Measurements from ENCODE around the gene CHAT. TPM values are rescaled to one million over a fixed set of nuclear protein-coding genes. Genes with fewer than 3 reads are reported as not detected.

The CHAT gene
- total RNA-seq, 2 donors from 2014 or later, result not detected

DNA sequence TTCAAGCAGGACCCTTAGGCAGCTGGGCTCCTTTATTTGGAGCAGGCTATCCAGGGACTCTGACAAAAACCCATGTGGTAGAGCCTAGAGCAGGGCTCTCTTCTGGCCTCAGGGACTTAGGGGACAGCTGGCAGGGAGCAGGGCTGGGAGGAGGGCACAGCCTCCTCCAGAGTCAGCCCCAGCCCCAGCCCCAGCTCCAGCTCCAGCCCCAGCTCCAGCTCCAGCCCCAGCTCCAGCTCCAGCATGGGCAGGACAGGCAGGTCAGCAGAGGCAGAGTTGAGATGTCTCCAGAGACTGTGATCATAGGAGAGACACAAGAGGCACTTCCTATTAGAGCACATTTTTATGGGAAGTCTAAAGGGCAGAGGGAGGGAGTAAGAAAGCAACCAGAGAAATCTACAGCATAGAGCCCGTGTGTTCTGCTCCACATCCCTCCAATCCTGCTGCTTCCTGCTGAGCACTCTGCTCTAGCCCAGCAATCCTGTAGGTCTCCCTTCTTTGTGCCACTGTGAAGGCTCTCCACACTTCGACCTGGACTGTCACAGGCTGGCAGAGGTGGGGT, 52.3 kb downstream of the CHAT start:
- DNase-seq (ENCODE audit: low spot score) (no peak), ATAC-seq (ENCODE audit: insufficient number of reproducible peaks, low FRiP score, low read depth) (no peak)
- H3K36me3 ChIP-seq, result no peaks in the 10 kb centered on the region
- H3K27ac ChIP-seq, result no peak overlapping the region
- TF ChIP-seq, protein P1, sequence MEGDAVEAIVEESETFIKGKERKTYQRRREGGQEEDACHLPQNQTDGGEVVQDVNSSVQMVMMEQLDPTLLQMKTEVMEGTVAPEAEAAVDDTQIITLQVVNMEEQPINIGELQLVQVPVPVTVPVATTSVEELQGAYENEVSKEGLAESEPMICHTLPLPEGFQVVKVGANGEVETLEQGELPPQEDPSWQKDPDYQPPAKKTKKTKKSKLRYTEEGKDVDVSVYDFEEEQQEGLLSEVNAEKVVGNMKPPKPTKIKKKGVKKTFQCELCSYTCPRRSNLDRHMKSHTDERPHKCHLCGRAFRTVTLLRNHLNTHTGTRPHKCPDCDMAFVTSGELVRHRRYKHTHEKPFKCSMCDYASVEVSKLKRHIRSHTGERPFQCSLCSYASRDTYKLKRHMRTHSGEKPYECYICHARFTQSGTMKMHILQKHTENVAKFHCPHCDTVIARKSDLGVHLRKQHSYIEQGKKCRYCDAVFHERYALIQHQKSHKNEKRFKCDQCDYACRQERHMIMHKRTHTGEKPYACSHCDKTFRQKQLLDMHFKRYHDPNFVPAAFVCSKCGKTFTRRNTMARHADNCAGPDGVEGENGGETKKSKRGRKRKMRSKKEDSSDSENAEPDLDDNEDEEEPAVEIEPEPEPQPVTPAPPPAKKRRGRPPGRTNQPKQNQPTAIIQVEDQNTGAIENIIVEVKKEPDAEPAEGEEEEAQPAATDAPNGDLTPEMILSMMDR (IDR thresholded peaks at IDR 0.05), result no peak
- no peaks in the 10 kb centered on the region for H3K4me1 ChIP-seq (ENCODE audit: control insufficient read depth in 1 of 2, low read depth in 2 of 2)
- H3K27me3 ChIP-seq (replicated peaks; ENCODE audit: insufficient read depth), result no peaks in the 10 kb centered on the region
- H3K9me3 ChIP-seq, result no peaks in the 10 kb centered on the region
- no peak overlapping the region for H3K4me3 ChIP-seq

DNA sequence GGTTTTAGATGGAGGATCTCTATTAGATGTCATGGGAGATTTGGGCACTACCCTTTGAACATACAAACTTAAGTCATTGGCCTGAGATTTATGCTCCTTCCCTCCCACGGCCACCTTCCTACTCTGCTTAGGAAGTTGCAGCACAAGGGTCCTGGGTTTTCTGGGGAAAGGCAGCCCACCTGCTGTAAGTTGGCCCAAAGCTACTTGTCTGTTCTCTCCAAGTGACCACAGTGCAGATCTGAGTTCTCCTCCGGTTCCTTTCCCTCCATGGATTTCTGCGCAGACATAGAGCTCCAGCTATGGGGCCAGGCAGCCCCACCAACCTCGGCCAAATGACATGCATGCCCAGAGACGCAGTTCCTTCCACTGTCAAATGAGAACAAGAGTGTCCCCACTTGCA, 52.8 kb downstream of the CHAT start:
- Histone ChIP-seq H3K4me3 (no peak overlapping the region), H3K36me3 (no peaks in the 10 kb centered on the region), H3K9me3 (no peaks in the 10 kb centered on the region), H3K27ac (no peak overlapping the region), H3K27me3 (replicated peaks; ENCODE audit: insufficient read depth) (no peaks in the 10 kb centered on the region), H3K4me1 (ENCODE audit: control insufficient read depth in 1 of 2, low read depth in 2 of 2) (no peaks in the 10 kb centered on the region)
- DNase-seq (ENCODE audit: low spot score), result no peak
- TF ChIP-seq, protein P1 (IDR thresholded peaks at IDR 0.05), result no peak
- ATAC-seq (ENCODE audit: insufficient number of reproducible peaks, low FRiP score, low read depth), result no peak

DNA sequence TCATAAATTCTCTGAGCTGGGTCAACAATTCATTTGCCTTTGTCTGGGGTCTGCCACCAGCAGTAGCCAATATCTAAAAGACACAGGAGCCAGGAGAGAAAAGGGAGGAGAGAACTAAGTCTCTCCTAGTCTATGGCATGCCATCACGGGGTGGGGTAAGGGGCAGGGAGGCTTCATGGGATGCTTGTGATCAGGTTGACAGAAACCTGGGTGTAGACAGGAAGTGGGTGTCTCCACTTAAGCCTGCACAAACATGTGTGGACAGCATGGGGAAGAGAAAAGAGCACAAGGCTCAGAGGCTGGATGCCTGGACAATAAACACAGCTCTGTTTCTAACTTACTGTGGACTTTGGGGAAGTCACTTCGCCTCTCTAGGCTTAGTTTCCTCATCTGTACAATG, 54.2 kb downstream of the CHAT start:
- Histone ChIP-seq H3K27ac (no peak overlapping the region), H3K9me3 (no peaks in the 10 kb centered on the region), H3K27me3 (replicated peaks; ENCODE audit: insufficient read depth) (no peaks in the 10 kb centered on the region), H3K4me3 (no peak overlapping the region), H3K36me3 (no peaks in the 10 kb centered on the region), H3K4me1 (ENCODE audit: control insufficient read depth in 1 of 2, low read depth in 2 of 2) (no peaks in the 10 kb centered on the region)
- DNase-seq (ENCODE audit: low spot score) (no peak), ATAC-seq (ENCODE audit: insufficient number of reproducible peaks, low FRiP score, low read depth) (no peak)
- TF ChIP-seq, protein P1 (IDR thresholded peaks at IDR 0.05), result no peak

DNA sequence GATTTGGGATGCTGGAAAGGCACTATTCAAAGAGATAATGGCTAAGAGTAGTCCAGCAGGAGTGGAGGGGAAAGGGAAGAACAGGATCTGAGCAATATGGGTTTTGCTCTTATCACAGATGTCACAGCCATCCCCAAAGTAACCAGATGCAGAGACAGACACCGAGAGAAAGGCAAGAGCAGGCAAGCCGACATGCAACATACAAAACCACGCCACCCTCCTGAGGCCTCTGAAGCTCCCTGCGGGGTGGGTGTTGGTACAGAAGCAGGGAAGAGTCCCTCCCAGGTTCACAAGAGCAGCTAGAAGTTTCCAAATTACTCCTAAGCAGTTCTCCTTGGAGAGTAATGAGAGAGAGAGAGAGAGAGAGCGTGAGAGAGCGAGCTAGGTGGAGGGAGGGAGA, 54.8 kb downstream of the CHAT start:
- DNase-seq (ENCODE audit: low spot score) (no peak), ATAC-seq (ENCODE audit: insufficient number of reproducible peaks, low FRiP score, low read depth) (no peak)
- no peaks in the 10 kb centered on the region for H3K27me3 ChIP-seq (replicated peaks; ENCODE audit: insufficient read depth)

DNA sequence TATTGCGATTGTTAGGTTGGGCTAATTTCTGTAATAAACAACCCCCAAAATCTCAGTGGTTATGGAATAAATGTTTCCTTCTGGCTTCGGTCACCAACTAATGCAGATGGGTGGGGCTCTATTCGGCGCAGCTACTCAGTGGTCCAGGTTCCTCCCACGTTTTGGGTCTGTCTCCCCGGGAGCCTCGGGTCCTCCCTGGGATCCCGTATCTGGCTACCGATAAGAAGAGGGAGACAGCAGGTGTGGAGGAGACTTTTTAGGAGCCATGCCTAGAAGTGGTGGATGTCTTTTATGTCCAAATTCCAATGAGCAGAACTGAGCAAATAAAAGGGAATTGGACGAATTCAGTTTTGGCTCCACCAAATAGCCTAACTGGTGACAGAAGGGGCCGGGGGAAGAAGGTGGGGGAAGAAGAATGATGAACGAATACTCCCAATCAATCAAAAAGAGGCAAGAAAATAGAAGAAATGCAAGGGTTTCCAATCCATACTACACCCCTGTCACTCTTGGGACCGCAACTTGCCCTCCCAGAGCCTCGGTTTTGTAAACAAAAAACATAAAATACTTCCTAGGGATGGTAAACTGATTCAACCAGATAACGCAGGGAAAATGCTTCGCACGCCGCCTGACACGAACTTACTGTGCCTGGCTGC, 65.1 kb downstream of the CHAT start:
- Histone ChIP-seq H3K36me3 (no peaks in the 10 kb centered on the region), H3K27ac (no peak overlapping the region), H3K9me3 (no peaks in the 10 kb centered on the region), H3K27me3 (replicated peaks; ENCODE audit: insufficient read depth) (no peaks in the 10 kb centered on the region), H3K4me3 (no peak overlapping the region), H3K4me1 (ENCODE audit: control insufficient read depth in 1 of 2, low read depth in 2 of 2) (no peaks in the 10 kb centered on the region)
- TF ChIP-seq, protein P1 (IDR thresholded peaks at IDR 0.05), result no peak
- ATAC-seq (ENCODE audit: insufficient number of reproducible peaks, low FRiP score, low read depth) (no peak), DNase-seq (ENCODE audit: low spot score) (no peak)

More for the DNA sequence above, 54.8 kb downstream of the CHAT start:
- TF ChIP-seq, protein P1 (IDR thresholded peaks at IDR 0.05), result no peak
- Histone ChIP-seq H3K36me3 (no peaks in the 10 kb centered on the region), H3K4me3 (no peak overlapping the region), H3K27ac (no peak overlapping the region), H3K9me3 (no peaks in the 10 kb centered on the region), H3K4me1 (ENCODE audit: control insufficient read depth in 1 of 2, low read depth in 2 of 2) (no peaks in the 10 kb centered on the region)

All from thoracic aorta (tissue), 2 donors.